RWPE1 (cell line): ENCODE measurements around the gene MAPK4.

Source experiments
- CTCF ChIA-PET: fragments of 350-600 bp; sonication (Branson Sonifier 250); formaldehyde crosslinking; extraction: SDS; loops from one replicate; lab custom pipeline; 2021; lab: Yijun Ruan, JAX
- POLR2A ChIA-PET: fragments of 400-600 bp; formaldehyde crosslinking; extraction: SDS; loops from one replicate; lab custom pipeline; 2020; ENCODE audit warnings: antibody characterized with exemption; ENCODE audit not compliant: low non-redundant PET; lab: Yijun Ruan, JAX
- DNase-seq: peaks from one replicate; pipeline ENCODE4 v3.0.0; 2012; ENCODE audit warnings: low spot score
- H3K27ac ChIP-seq: fragments of 450-650 bp; 2 replicates; pipeline ENCODE4 v1.5.1; 2017
- TF ChIP-seq, protein P1 (sequence below): fragments of 450-650 bp; conservative IDR thresholded peaks from 2 replicates; pipeline ENCODE4 v1.5.1; 2017; ENCODE audit warnings: low read depth, mild to moderate bottlenecking

Gene MAPK4

DNA sequence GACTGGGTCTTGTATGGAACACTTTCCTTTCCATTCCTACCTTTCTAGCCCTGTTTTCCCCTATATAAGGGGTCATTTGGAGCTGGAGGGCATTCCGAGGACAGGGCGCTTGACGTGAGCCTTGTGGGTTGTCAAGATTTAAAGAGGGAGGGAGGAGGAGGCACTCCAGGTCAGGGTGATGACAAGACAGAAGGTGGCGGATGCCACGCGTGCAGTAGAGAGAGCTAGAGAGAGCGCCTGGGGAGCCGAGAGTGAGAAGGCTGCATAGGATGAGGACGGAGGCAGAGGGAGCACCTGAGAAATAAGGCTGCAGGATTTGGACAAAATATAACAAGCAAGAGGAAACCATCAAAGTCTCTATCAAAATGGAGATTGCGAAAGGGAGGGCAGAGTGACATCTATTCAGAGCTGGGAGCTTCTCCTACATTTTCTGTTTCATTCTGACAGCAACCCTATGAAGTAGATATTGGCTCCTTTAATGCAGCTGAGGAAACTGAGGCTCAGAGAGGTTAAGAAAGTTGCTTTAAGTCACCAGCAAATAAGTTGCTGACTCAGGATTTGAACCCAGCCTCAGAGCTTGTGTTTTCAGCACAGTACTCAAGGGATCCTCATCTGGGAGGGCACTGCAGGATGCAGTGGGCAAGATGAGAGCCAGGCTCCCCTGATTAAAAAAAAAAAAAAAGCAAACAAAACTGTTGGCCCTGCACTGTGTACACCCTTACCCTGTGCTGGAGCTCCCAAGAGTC lies 135.7 kb downstream of the MAPK4 start:
- ChIA-PET CTCF (no interaction called here), POLR2A (no interaction called here)
- TF ChIP-seq, protein P1, sequence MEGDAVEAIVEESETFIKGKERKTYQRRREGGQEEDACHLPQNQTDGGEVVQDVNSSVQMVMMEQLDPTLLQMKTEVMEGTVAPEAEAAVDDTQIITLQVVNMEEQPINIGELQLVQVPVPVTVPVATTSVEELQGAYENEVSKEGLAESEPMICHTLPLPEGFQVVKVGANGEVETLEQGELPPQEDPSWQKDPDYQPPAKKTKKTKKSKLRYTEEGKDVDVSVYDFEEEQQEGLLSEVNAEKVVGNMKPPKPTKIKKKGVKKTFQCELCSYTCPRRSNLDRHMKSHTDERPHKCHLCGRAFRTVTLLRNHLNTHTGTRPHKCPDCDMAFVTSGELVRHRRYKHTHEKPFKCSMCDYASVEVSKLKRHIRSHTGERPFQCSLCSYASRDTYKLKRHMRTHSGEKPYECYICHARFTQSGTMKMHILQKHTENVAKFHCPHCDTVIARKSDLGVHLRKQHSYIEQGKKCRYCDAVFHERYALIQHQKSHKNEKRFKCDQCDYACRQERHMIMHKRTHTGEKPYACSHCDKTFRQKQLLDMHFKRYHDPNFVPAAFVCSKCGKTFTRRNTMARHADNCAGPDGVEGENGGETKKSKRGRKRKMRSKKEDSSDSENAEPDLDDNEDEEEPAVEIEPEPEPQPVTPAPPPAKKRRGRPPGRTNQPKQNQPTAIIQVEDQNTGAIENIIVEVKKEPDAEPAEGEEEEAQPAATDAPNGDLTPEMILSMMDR: no peak
- no peak overlapping the region for H3K27ac ChIP-seq
- no peak for DNase-seq

DNA sequence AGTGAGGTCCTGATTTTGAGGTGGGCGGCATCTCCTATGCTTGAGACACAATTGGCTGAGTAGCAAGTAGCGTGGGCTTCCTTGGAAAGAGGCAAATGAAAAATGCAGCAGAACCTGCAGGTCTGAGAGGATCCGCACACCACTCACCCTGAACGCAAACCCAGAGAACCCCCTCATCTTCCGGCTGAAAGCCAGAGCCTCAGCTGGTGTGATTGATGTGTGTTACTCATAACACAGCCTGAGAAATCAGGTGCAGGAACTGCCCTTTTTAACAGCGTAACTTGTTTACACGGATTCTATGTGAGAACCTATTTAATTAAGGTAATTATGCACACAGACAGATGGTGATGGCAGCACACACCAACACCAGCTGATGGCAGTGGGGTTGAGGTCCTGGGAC lies 136.5 kb downstream of the MAPK4 start:
- H3K27ac ChIP-seq: no peak overlapping the region
- CTCF ChIA-PET: no interaction called here
- TF ChIP-seq, protein P1: no peak
- DNase-seq: no peak
- POLR2A ChIA-PET: no interaction called here

DNA sequence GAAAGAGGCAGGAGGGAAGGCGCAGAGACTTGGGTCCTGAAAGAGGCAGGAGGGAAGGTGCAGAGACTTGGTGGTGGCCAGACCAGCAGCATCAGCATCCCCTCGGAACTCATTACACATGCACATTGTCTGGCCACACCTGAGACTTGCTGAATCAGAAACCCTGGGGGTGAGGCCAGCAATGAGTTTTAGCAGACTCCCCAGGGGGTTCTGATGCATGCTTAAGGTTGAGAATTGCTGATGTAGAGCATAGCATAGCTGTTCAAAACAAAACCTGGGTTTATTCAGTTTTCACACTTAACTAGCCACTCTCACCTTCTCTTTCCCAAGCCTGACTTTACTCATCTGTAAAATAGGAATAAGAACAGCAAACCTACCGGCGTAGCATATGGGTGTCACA lies 137.0 kb downstream of the MAPK4 start:
- TF ChIP-seq, protein P1: no peak
- ChIA-PET POLR2A (no interaction called here), CTCF (no interaction called here)
- no peak for DNase-seq
- H3K27ac ChIP-seq: no peak overlapping the region

DNA sequence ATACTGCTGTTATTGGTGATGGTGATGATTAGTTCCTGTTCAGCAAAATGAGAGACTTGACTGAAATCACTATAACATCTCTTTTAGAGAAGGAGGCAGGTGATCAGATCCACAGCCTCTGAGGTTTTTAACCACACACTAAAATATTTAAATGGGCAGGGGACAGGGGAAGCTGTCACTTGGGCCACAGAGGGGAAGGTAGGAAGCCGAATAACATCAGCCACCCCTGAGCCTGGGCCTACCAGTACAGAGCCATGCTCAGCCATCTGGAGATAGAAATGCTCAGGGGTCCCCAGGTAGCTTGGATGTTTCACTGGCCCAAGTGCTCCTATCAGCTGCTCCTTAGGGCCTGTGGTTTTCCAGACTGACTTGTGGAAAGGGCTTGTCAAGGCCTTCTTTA lies 137.6 kb downstream of the MAPK4 start:
- H3K27ac ChIP-seq: no peak overlapping the region
- no peak for DNase-seq

DNA sequence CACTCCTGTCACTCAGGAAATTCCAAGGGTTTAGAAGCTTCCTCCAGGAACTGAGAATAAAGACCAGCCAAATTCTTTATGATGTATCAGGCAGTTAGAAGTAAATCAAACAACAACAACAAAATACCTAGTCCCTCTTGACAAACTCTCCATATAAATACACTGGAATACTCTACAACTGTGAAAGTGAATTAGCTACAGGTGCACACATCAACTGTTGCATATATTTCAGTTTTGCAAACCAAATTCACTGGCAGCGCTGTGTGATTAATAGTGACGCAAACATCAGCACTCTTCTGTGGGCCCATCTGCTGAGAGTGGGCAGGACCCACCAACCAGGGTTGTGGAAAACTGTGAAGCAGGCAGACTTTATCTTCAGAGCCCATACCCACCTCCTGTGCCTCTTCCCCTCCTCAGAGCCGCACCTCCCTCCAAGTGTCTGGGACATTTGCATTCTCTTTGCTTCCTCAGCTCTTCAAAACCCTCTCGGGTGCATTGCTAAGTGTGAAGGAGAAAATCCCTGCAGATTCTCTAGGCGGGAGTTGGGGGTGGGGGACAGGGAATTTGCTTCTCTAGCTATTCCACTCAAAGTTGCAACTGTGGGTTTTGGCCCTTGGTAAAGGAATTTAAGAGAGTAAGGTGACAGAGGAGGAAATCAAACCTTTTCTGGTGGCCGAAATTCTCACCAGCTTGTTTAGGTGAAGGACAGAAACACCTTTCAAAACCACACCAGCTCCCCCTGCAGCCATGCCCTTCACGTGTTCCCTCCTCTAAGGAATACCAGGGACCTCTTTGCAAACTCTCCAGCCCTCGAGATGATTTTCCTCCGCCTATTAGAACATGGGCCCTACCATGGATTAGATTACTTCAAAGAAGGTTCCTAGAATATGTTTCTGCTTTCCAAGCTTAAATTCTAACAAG lies 140.6 kb downstream of the MAPK4 start:
- no peak overlapping the region for H3K27ac ChIP-seq
- no peak for DNase-seq
- CTCF ChIA-PET: no interaction called here
- POLR2A ChIA-PET: no interaction called here
- TF ChIP-seq, protein P1: no peak

More for the DNA sequence above, 137.6 kb downstream of the MAPK4 start:
- ChIA-PET CTCF (no interaction called here), POLR2A (no interaction called here)
- TF ChIP-seq, protein P1: no peak

DNA sequence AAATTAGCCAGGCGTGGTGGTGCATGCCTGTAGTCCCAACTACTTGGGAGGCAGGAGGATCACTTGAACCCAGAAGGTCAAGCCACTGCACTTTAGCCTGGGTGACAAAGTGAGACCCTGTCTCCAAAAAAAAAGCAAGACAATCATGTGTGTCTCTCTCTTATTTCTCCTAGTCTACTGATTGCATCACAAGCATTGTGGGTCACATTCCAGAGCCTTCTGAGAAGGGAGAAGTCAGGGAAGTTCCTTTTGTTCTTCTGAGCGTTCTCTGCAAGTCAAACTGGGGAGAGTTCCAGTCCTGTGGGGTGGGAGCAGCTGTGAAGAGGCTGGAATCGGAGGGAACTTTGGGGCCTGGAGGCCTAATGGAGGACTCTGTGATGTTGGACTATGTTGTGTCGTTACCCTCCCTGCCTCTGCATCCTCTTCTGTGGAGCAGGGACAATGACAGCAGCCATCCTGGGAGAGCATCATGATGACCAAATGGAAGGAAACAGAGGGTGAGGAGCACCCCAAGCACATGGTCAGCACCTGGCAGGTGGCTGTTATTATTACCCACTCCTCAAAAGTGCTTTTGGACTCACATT lies 144.6 kb downstream of the MAPK4 start:
- ChIA-PET CTCF (no interaction called here), POLR2A (no interaction called here)
- DNase-seq: no peak
- no peak overlapping the region for H3K27ac ChIP-seq
- TF ChIP-seq, protein P1: no peak
